ENCODE measurements around the gene MEI1. TPM values are rescaled to one million over a fixed set of nuclear protein-coding genes. Genes with fewer than 3 reads are reported as not detected.
A peak's percentile ranks its signal among the peaks of the same experiment; 100 is the strongest.
"Not testable (repeated sequence)": the region's sequence is repeated elsewhere in the genome, so short reads cannot be mapped to it uniquely, and the experiment has no call there.

The MEI1 gene
- total RNA-seq, 1 donor from 2014 or later: not detected

GRCh38 chr22:41657709-41658108, 41.6 kb upstream of the MEI1 start:
- no peaks in the 10 kb centered on the region for H3K9me3 ChIP-seq
- DNase-seq (ENCODE audit: low spot score in 2 of 2): no peak
- H3K36me3 ChIP-seq: peaks cover 95 to 100% of the 10 kb centered on the region in 2 donors
- intact Hi-C loops (cut with DNase I): no loop called here
- H3K27ac ChIP-seq: no peak overlapping the region
- no peaks in the 10 kb centered on the region for H3K4me1 ChIP-seq
- H3K4me3 ChIP-seq: no peak overlapping the region
- TF ChIP-seq CTCF (IDR thresholded peaks at IDR 0.05): no peak
- no peaks in the 10 kb centered on the region for H3K27me3 ChIP-seq

- no peaks in the 10 kb centered on the region for H3K4me1 ChIP-seq
- no peaks in the 10 kb centered on the region for H3K9me3 ChIP-seq
- peaks cover 92 to 100% of the 10 kb centered on the region in 2 donors for H3K36me3 ChIP-seq
- TF ChIP-seq CTCF (IDR thresholded peaks at IDR 0.05): no peak
- DNase-seq (ENCODE audit: low spot score in 2 of 2): no peak
- H3K27me3 ChIP-seq: no peaks in the 10 kb centered on the region
- intact Hi-C loops (cut with DNase I): no loop called here
- H3K27ac ChIP-seq: no peak overlapping the region
- H3K4me3 ChIP-seq: no peak overlapping the region
Measured at GRCh38 chr22:41658869-41659268, 40.4 kb upstream of the MEI1 start.

GRCh38 chr22:41659941-41660340, 39.4 kb upstream of the MEI1 start:
- Histone ChIP-seq H3K4me3 (no peak overlapping the region), H3K36me3 (peaks cover 83 to 98% of the 10 kb centered on the region in 2 donors), H3K4me1 (no peaks in the 10 kb centered on the region), H3K9me3 (no peaks in the 10 kb centered on the region), H3K27me3 (no peaks in the 10 kb centered on the region), H3K27ac (no peak overlapping the region)
- intact Hi-C loops (cut with DNase I): no loop called here
- DNase-seq (ENCODE audit: low spot score in 2 of 2): no peak
- TF ChIP-seq CTCF (IDR thresholded peaks at IDR 0.05): no peak

- H3K9me3 ChIP-seq: no peaks in the 10 kb centered on the region
- intact Hi-C loops (cut with DNase I): no loop called here
- peaks cover 80 to 93% of the 10 kb centered on the region in 2 donors for H3K36me3 ChIP-seq
- no peak overlapping the region for H3K4me3 ChIP-seq
- H3K27ac ChIP-seq: no peak overlapping the region
- no peak for DNase-seq (ENCODE audit: low spot score in 2 of 2)
- H3K27me3 ChIP-seq: no peaks in the 10 kb centered on the region
- H3K4me1 ChIP-seq: no peaks in the 10 kb centered on the region
- TF ChIP-seq CTCF (IDR thresholded peaks at IDR 0.05): no peak
Measured at GRCh38 chr22:41660416-41660815, 38.9 kb upstream of the MEI1 start.

GRCh38 chr22:41661088-41661487, 38.2 kb upstream of the MEI1 start:
- Histone ChIP-seq H3K27ac (peak overlapping the region in 1 of 2 donors; percentile 16), H3K4me1 (no peaks in the 10 kb centered on the region), H3K36me3 (peaks cover 73 to 86% of the 10 kb centered on the region in 2 donors), H3K27me3 (no peaks in the 10 kb centered on the region), H3K9me3 (no peaks in the 10 kb centered on the region), H3K4me3 (no peak overlapping the region)
- no peak for DNase-seq (ENCODE audit: low spot score in 2 of 2)
- intact Hi-C loops (cut with DNase I): no loop called here
- TF ChIP-seq CTCF (IDR thresholded peaks at IDR 0.05): no peak

GRCh38 chr22:41661713-41662112, 37.6 kb upstream of the MEI1 start:
- DNase-seq (ENCODE audit: low spot score in 2 of 2): no peak
- intact Hi-C loops (cut with DNase I): no loop called here
- H3K4me3 ChIP-seq: no peak overlapping the region
- H3K9me3 ChIP-seq: no peaks in the 10 kb centered on the region
- no peak for TF ChIP-seq CTCF (IDR thresholded peaks at IDR 0.05)
- H3K4me1 ChIP-seq: no peaks in the 10 kb centered on the region
- H3K36me3 ChIP-seq: peaks cover 68 to 80% of the 10 kb centered on the region in 2 donors
- H3K27ac ChIP-seq: no peak overlapping the region
- H3K27me3 ChIP-seq: no peaks in the 10 kb centered on the region

- intact Hi-C loops (cut with DNase I); H3K9me3 ChIP-seq; H3K27ac ChIP-seq; H3K4me3 ChIP-seq; DNase-seq (ENCODE audit: low spot score in 2 of 2); H3K4me1 ChIP-seq; H3K27me3 ChIP-seq: not testable (repeated sequence)
- H3K36me3 ChIP-seq: peaks cover 49 to 61% of the 10 kb centered on the region in 2 donors
Measured at GRCh38 chr22:41663594-41663993, 35.7 kb upstream of the MEI1 start.

Data from ascending aorta (tissue), 2 donors.